NCI-H2196 treated with DMSO at 0.1 percent for 48 hours (cell line): ENCODE data around the gene CYP26A1.

ENCODE experiments used
- DNase-seq: peaks from one replicate; lab custom pipeline; 2025; ENCODE audit not compliant: unreplicated experiment; lab: John Stamatoyannopoulos, UW

Gene CYP26A1

DNA sequence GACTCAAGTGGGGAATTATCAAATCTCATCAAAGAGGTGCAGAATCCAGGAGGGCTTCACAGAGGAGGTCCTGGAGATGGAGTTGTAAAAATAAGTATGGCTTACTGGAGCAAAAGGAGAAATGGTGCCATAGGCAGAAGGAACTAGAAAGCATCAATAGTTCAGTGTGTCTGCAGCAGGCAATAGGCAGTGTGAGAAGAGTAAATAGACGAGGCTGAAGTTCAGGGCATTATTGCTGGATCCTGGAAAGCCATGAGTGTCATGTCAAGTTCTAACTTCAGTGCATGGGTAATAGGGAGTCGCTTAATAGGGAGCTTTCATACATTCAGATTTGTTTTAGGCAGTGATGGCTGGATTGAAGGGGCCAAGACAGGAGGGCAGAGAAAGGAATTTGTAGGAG lies 39.3 kb downstream of the CYP26A1 start:
- DNase-seq, result no peak

DNA sequence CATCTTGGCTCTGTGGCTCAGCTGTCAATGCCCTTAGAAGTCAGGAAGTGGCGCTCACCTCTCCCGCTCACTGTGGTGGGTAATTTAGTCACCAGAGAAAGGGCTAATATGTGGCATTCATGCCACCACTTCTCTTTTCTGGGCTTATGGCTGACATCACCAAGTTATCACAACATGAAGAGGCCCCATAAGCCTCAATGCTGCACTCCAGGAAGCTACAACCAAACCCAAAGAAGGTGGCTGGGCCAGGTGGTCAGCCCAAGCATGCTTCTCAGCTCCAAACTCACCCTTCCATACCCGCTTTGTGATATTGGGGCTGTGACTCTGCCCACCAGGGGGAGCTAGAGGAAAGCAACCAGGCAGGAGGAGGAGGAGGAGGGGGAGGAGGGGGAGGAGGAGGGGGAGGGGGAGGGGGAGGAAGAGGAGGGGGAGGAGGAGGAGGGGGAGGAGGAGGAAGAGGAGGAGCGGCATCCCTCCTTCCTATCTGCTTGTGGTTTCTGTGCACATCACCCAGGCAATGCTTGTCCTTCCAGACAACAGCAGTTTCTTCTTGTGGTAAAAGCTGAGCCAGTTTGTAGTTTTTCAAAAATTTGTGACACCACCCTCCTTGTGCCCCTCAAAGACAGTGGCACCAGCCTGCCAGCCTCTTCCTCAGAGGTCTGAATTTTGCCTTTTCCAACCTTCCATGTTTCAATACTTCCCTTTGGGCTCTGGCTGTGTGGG lies 42.1 kb downstream of the CYP26A1 start:
- DNase-seq, result no peak

DNA sequence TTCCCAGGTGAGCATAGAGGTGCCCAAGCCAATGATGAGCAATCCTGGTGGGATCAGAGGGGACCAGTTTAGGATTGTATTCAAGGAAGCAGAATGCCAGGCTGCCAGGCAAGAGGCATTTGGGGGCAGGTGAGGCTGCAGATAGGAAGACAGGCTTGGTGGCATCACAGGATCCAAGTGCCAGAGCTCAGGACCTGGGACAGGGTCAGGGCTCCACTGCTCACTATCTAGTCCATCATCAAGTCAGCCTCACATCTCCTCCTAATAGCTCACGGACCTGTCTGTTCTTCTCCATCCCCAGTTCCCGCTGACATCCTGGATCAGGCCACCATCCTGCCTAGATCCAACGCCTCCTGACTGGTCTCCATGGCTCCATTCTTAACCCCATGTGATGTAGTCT lies 47.6 kb downstream of the CYP26A1 start:
- no peak for DNase-seq

DNA sequence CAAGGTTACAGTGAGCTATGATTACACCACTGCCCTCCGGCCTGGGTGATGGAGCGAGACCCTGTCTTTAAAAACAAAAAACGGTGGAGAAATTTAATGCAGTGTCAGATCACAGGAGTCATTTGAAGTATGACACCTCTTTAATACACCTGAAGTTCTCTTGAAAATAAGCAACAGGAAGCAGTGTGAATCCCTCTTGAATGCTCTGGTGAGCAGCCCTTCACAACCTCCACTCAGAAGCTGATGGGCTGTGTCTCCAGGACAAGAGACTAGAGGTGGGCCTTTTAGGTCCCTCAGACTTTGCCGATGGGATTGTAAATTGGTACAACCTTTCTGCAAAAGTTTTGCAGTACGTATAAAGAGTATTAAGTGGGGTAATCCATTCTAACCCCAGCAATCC lies 50.1 kb downstream of the CYP26A1 start:
- no peak for DNase-seq

DNA sequence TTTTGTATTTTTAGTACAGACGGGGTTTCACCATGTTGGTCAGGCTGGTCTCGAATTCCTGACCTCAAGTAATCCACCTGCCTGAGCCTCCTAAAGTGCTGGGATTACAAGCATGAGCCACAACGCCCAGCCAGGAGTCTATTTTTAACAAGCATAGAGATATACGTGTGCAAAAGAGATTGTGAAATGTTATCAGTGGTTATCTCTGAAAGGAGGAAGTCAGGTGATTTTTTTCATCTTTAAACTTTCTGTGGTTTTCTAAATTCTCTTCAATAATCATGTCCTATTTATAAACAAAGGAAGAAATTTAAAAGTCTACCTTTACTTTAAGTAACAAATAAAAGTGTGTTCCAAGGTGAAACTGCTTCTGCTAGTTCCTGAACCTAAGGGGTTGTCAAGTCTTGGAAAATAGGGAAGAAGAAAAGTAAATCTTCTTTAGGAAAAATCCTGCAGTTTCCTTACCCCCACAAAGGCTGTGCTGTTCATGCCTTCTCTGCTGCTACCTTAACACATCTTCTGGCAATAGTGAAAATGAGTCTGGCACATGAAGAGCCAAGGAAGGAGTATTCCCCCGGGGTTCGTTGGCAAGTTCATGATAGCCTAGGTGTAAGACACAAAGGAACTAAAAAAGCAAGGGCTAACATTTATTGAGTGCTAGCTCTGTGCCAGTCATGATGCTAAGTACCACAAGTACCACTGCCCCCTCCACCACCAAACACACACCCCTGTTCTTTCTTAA lies 51.1 kb downstream of the CYP26A1 start:
- no peak for DNase-seq

DNA sequence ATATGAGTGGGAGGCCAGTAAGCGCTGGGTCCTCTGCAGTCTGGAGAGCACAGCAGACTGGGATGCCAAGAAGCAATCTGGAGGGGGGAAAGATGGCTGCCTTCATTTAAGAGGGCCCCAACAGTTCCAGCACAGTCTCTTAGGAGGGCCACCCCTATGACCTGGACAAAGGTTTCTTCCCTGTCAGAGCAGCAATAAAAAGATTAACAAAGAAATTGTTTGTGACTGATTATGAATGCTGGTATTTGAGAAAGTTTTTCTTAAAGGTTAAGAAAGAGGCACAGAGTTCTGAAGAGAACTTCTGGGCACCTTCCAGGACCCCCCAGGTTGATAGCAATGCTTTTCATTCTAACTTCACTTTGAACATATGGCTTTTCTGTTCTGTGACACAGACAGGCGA lies 52.3 kb downstream of the CYP26A1 start:
- no peak for DNase-seq

DNA sequence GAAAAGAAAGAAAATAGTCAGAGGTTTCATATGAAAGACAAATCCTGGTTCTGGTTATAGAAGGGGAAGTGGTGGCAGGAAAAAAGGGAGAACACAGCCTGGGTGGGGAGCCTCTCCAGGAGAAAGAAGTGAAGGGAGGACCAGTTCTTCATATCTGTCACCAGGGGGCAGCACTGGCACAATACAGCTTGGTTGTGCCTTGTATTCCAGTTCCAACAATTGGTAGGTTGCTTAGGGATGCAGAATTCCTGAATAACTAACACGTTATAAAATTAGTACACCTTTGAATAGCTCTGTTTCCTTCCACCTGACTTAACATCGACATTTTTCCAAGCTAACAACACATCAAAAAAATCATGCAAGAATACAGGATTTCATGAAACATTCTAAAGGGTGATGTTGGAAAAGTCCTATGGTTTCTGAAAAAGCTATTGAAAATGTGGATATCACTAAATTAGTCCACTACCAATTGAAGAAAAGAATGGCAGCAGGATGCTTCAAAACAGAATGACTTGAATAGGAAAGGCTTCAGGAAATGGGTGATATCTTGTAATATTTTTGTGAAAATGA lies 52.9 kb downstream of the CYP26A1 start:
- DNase-seq, result no peak
